Gastrocnemius medialis (tissue), 4 donors: ENCODE measurements around the gene SMURF1. TPM values are rescaled to one million over a fixed set of nuclear protein-coding genes. Genes with fewer than 3 reads are reported as not detected.
A peak's percentile ranks its signal among the peaks of the same experiment; 100 is the strongest.
"Not testable (repeated sequence)": the region's sequence is repeated elsewhere in the genome, so short reads cannot be mapped to it uniquely, and the experiment has no call there.

Experiments used
- ATAC-seq, 2 donors: fragments of 150-250 bp; one replicate each; pipeline ENCODE4 v1.9.1; 2016
- DNase-seq, 2 donors: peaks; one replicate each; pipeline ENCODE4 v3.0.0-alpha.2; 2019
- H3K27ac ChIP-seq, 4 donors: fragments of 200-600 bp; sonication (generic); 1 replicate in 1 of 4; 2 replicates in 3 of 4; pipeline ENCODE4 v1.5.1; 2016 to 2018; ENCODE audit warnings: mild to moderate bottlenecking in 2 of 4, moderate library complexity in 1 of 4
- H3K27me3 ChIP-seq, 3 donors: fragments of 200-600 bp; sonication (generic) in 2 of 3; 1 replicate in 1 of 3; 2 replicates in 2 of 3; pipeline versions ENCODE4 v1.5.1 to v1.6.0; 2016 to 2019; ENCODE audit warnings: mild to moderate bottlenecking in 1 of 3, moderate library complexity in 1 of 3
- H3K36me3 ChIP-seq, 2 donors: fragments of 200-600 bp; sonication (generic) in 1 of 2; one replicate each; pipeline ENCODE4 v1.5.1; 2017 to 2018
- H3K4me1 ChIP-seq, 2 donors: fragments of 200-600 bp; sonication (generic) in 1 of 2; one replicate each; pipeline ENCODE4 v1.5.1; 2016 to 2017; ENCODE audit warnings: mild to moderate bottlenecking in 2 of 2
- H3K4me3 ChIP-seq, 4 donors: fragments of 200-600 bp; sonication (generic) in 3 of 4; 1 replicate in 1 of 4; 2 replicates in 3 of 4; pipeline ENCODE4 v1.5.1; 2016 to 2019; ENCODE audit warnings: mild to moderate bottlenecking in 2 of 4
- H3K9me3 ChIP-seq, 3 donors: fragments of 200-600 bp; sonication (generic) in 2 of 3; 1 replicate in 1 of 3; 2 replicates in 2 of 3; pipeline ENCODE4 v1.5.1; 2016 to 2019
- POLR2A ChIP-seq, 2 donors: fragments of 450-650 bp; IDR thresholded peaks; one replicate each; pipeline ENCODE4 v1.6.1; 2017; ENCODE audit warnings: antibody characterized with exemption in 2 of 2, mild to moderate bottlenecking in 2 of 2, moderate library complexity in 2 of 2
- in situ Hi-C, 4 donors: fragments of 200-750 bp; cut with MboI; loops; one replicate each; pipeline versions ENCODE4 v1.15.0 to v1.8.0; 2017; ENCODE audit warnings: low sequenced_read_pairs in 4 of 4
- intact Hi-C: fragments of 100-400 bp; cut with DNase I; formaldehyde crosslinking; loops from one replicate; pipeline ENCODE4 v1.15.1; 2023; ENCODE audit warnings: low total_unique reads
- total RNA-seq, 4 donors: library from RNA; depleted of rRNA; stranded (reverse); fragments of >200 nt; gene quantifications; one replicate each; pipeline versions ENCODE4 v1.1.0 to v1.2.3, GENCODE V29; 2016
- TF ChIP-seq, protein P1 (sequence below), 5 experiments: fragments of 450-650 bp in 3 of 5; fragments of 200-600 bp in 2 of 5; sonication (generic) in 2 of 5; IDR thresholded peaks in 4 of 5; conservative IDR thresholded peaks in 1 of 5; 1 replicate in 4 of 5; 2 replicates in 1 of 5; pipeline ENCODE4 v1.5.1; 2016 to 2019; ENCODE audit warnings: antibody characterized with exemption in 5 of 5, mild to moderate bottlenecking in 3 of 5, moderate library complexity in 3 of 5

SMURF1 gene
- total RNA-seq, 4 donors from 2014 or later, result 15.4 to 44.8 (median 18.3) TPM

DNA sequence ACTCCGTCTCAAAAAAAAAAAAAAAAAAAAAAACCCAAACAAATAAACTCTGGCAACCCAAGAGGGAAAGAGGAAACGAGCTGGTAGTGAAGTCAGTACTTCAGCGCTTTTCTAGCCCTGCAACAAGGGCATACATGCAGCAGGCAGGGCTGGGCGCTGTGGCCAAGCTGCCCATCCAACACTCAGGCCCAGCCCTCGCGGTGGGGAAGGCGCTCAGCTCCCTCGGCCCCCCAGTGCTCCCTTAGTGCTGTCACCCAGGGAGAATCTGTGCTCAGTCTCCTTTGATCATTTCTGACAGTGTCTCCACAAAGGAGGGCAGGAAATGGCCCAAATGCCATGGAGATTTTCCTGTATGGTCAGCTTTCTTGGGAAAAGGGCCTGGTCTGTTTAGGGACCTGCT is 97.2 kb downstream of the SMURF1 start:
- ATAC-seq (no peak), DNase-seq (no peak)
- H3K4me3 ChIP-seq, result no peak overlapping the region
- TF ChIP-seq, protein P1, sequence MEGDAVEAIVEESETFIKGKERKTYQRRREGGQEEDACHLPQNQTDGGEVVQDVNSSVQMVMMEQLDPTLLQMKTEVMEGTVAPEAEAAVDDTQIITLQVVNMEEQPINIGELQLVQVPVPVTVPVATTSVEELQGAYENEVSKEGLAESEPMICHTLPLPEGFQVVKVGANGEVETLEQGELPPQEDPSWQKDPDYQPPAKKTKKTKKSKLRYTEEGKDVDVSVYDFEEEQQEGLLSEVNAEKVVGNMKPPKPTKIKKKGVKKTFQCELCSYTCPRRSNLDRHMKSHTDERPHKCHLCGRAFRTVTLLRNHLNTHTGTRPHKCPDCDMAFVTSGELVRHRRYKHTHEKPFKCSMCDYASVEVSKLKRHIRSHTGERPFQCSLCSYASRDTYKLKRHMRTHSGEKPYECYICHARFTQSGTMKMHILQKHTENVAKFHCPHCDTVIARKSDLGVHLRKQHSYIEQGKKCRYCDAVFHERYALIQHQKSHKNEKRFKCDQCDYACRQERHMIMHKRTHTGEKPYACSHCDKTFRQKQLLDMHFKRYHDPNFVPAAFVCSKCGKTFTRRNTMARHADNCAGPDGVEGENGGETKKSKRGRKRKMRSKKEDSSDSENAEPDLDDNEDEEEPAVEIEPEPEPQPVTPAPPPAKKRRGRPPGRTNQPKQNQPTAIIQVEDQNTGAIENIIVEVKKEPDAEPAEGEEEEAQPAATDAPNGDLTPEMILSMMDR (IDR thresholded peaks at IDR 0.05 in 4 of 5, conservative IDR thresholded peaks at IDR 0.05 in 1 of 5), result no peak
- no peak for TF ChIP-seq POLR2A (IDR thresholded peaks at IDR 0.05)
- intact Hi-C loops, result no loop called here
- peaks cover 4 to 94% of the 10 kb centered on the region in 2 donors for H3K36me3 ChIP-seq
- no peaks in the 10 kb centered on the region for H3K27me3 ChIP-seq
- no peaks in the 10 kb centered on the region for H3K4me1 ChIP-seq
- no peaks in the 10 kb centered on the region for H3K9me3 ChIP-seq
- in situ Hi-C loops, result loop anchor here in 1 of 4 donors (10.0 kb wide), 1 partner anchor 98 kb away; the partner anchor contains the start of gene SMURF1
- no peak overlapping the region for H3K27ac ChIP-seq

DNA sequence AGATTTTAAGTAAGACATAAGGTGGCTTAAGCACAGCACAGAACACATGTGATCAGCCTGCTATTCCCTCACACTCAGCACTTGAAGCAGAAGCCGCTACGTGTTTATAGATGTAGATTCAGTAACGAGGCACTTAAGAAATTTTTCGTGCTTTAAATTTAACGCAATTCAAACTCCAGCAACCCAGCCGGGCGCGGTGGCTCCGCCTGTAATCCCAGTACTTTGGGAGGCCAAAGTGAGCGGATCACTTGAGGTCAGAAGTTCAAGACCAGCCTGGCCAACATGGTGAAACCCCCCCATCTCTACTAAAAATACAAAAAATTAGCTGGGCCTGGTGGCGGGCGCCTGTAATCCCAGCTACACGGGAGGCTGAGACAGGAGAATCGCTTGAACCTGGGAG is 97.6 kb downstream of the SMURF1 start:
- intact Hi-C loops, ATAC-seq: not testable (repeated sequence)
- in situ Hi-C loops, result loop anchor here in 1 of 4 donors (10.0 kb wide), 1 partner anchor 99 kb away; the partner anchor contains the start of gene SMURF1

DNA sequence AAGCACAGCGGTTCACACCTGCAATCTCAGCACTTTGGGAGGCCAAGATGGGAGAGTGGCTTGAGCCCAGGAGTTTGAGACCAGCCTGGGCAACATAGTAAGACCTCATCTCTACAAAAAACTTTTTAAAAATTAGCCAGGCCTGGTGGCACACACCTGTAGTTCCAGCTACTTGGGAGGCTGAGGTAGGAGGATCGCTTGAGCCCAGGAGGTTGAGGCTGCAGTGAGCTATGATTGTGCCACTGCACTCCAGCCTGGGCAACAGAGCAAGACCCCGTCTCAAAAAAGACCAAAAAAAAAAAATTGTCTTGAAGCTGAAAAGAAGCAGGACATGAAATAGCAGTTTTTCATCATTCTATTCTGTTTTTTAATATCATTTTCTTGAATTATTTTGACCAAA is 99.0 kb downstream of the SMURF1 start:
- H3K27ac ChIP-seq, intact Hi-C loops, DNase-seq, H3K27me3 ChIP-seq, H3K9me3 ChIP-seq, H3K4me1 ChIP-seq, H3K4me3 ChIP-seq, ATAC-seq: not testable (repeated sequence)
- H3K36me3 ChIP-seq, result peaks cover 0 to 95% of the 10 kb centered on the region in 2 donors
- in situ Hi-C loops, result loop anchor here (5.0 to 10.0 kb wide), 2 partner anchors 100 to 267 kb away; partner anchors contain the start of gene SMURF1 (in 1 of the 4)

More for the DNA sequence above, 97.6 kb downstream of the SMURF1 start:
- not testable (repeated sequence) for DNase-seq, H3K4me1 ChIP-seq, H3K27ac ChIP-seq, H3K27me3 ChIP-seq, H3K4me3 ChIP-seq, H3K9me3 ChIP-seq
- H3K36me3 ChIP-seq, result peaks cover 1 to 95% of the 10 kb centered on the region in 2 donors

DNA sequence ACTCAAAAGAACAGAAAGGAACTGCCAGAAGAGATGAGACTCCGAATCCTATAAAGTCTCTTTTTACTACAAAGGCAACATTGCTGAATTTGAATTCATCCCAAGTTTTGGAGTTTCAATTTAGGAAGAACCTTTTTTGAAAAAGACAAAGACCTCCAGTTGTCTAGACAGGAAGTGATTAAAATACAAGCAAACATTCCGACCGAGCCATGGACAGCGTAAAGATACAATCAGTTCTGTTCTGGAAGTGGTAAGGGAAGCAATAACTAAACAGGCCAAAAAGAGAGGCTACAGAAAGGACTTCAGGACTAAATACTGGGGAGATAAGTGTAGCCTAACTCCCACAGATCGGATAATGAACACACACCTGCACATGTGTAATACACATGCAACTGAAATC is 101.0 kb downstream of the SMURF1 start:
- DNase-seq (no peak), ATAC-seq (no peak)
- Histone ChIP-seq H3K36me3 (peaks cover 0 to 92% of the 10 kb centered on the region in 2 donors), H3K27ac (peak overlapping the region in 1 of 4 donors; percentile 2), H3K4me3 (no peak overlapping the region), H3K27me3 (no peaks in the 10 kb centered on the region), H3K4me1 (no peaks in the 10 kb centered on the region), H3K9me3 (no peaks in the 10 kb centered on the region)
- in situ Hi-C loops (loop anchor here (5.0 to 10.0 kb wide), 2 partner anchors 102 to 269 kb away; partner anchors contain the start of gene SMURF1 (in 1 of the 4)), intact Hi-C loops (no loop called here)
- TF ChIP-seq POLR2A (IDR thresholded peaks at IDR 0.05), result no peak
- TF ChIP-seq, protein P1 (IDR thresholded peaks at IDR 0.05 in 4 of 5, conservative IDR thresholded peaks at IDR 0.05 in 1 of 5), result no peak

DNA sequence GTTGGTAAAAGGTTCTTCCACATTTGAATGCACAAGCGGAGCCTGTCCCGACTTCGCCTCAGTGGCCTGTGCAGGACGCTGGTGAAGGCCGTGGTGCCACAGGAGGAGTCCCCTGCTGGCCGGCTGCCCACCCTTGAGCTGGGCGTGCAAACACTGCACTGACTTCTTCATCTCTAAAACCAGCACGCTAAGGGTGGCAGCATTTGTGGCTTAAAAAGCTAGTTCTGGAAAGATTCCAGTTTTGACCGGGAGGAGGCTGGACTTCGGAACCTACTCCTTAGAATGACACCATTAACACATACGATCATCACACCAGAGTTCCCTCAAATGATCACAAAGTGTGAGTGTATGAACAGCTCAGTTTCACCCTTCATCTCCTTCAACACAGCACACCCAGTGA is 102.4 kb downstream of the SMURF1 start:
- TF ChIP-seq POLR2A (IDR thresholded peaks at IDR 0.05), result no peak
- Histone ChIP-seq H3K4me3 (no peak overlapping the region), H3K9me3 (no peaks in the 10 kb centered on the region), H3K27ac (no peak overlapping the region), H3K27me3 (no peaks in the 10 kb centered on the region), H3K4me1 (no peaks in the 10 kb centered on the region), H3K36me3 (peaks cover 0 to 95% of the 10 kb centered on the region in 2 donors)
- DNase-seq, result no peak
- in situ Hi-C loops (loop anchor here (5.0 to 10.0 kb wide), 2 partner anchors 103 to 271 kb away; partner anchors contain the start of gene SMURF1 (in 1 of the 4)), intact Hi-C loops (loop anchor here (2.0 kb wide), 1 partner anchor 101 kb away; no protein-coding TSS in a partner anchor)
- no peak for ATAC-seq

DNA sequence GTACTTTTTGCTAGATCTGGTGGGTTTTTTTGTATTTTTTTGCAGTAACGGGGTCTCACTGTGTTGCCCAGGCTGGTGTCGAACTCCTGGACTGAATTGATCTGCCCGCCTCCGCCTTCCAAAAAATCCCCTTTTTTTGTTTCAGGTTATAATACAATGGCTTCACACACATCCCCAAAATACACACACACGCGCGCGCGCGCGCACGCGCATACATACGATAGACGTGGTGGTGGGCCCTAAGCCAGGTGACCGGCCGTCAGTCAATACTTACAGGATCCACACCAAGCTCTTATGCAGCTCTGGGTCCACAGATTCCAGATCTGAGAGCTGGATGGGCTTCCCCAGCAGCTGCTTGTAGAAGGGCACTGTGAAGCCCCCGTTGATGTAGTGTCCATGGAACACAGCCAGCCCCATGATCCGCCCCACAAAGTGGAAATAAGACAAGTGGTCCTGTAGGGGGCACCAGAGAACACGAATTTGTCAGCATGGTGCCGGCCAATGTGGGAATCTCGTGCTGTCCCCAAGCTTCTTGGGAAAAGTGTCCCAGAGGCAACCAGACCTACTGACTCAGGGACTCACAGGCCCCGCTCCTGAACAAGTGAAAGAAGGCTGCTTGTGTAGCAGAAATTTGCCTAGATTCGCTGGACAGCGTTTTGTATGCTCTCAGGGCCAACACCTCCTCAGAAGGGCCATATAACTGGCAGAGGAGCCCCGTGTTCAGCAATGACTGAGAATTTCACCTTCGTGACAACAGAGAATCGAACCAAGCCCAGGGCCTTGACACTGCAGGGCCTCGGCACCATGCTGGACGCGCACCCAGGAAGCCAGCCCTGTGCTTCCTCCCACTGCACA is 103.6 kb downstream of the SMURF1 start:
- DNase-seq (peak; percentile 75 to 86), ATAC-seq (peak; percentile 88 to 94)
- H3K27me3 ChIP-seq, result no peaks in the 10 kb centered on the region
- peak overlapping the region; percentile 41 to 73 (median 66) for H3K27ac ChIP-seq
- H3K36me3 ChIP-seq, result peaks cover 0 to 95% of the 10 kb centered on the region in 2 donors
- no peak overlapping the region for H3K4me3 ChIP-seq
- in situ Hi-C loops (loop anchor here (5.0 to 10.0 kb wide), 2 partner anchors 104 to 272 kb away; partner anchors contain the start of gene SMURF1 (in 1 of the 4)), intact Hi-C loops (loop anchor here (1.0 to 2.0 kb wide), 2 partner anchors 102 to 273 kb away; no protein-coding TSS in a partner anchor)
- H3K9me3 ChIP-seq, result no peaks in the 10 kb centered on the region
- TF ChIP-seq, protein P1 (IDR thresholded peaks at IDR 0.05 in 4 of 5, conservative IDR thresholded peaks at IDR 0.05 in 1 of 5), result peak; percentile 75 to 87 (median 83)
- TF ChIP-seq POLR2A (IDR thresholded peaks at IDR 0.05), result no peak
- H3K4me1 ChIP-seq, result no peaks in the 10 kb centered on the region
